ENCODE measurements around the gene PPP1R12B.
"Not testable (repeated sequence)": the region's sequence is repeated elsewhere in the genome, so short reads cannot be mapped to it uniquely, and the experiment has no call there.

Gene PPP1R12B

DNA sequence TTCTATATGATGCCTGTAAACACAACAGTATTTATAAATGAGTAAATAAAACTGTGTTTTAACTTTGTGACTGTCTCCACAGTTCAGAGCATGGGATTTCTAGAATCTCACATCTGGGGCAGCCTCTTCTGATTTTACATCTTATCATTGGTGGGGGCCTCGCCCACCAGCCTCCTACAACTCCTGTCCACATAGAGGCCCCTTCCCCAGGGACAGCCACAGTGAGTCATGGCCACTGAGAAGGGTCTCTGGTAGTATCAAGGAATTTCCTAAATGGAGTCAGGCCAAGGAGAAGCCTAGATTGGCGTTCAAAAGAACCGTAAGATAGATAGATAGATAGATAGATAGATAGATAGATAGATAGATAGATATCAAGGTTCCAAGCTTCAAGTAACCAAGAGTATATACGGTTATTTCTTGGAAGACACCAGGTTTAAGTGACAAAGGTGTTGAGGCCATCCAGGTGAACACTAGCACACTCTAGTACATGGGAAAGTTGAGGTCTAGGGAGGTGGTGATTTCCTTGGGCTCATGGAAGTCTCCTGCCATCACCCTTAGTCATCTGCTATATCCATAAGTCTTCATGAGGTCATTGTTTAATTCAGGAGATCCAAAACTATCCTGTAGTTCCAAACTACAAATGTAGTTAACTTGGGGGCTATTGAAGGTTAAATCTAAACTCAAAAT is 240.1 kb downstream of the PPP1R12B start:
- no peak for DNase-seq

- DNase-seq, result no peak
Measured at GRCh38 chr1:202589190-202589930, 240.9 kb downstream of the PPP1R12B start.

DNA sequence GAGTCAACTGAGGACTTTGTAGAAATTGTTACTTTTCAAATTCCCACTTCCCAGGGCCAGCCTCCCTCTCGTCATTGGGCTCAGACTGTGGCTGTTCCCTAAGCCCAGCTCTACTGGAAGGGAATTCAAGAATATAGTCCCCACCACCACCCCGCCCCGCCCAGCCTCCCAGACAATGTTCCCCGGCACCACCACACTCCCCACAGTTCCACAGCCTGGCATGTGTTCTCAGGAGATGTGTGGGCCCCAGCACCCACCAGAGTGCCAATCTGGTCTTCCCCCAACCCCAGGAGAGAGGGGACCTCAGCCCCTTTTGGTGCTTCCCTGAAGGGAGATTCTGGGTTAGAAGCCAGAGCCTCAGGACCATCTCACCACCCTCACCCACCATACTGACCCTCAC is 241.6 kb downstream of the PPP1R12B start:
- DNase-seq, result no peak

DNA sequence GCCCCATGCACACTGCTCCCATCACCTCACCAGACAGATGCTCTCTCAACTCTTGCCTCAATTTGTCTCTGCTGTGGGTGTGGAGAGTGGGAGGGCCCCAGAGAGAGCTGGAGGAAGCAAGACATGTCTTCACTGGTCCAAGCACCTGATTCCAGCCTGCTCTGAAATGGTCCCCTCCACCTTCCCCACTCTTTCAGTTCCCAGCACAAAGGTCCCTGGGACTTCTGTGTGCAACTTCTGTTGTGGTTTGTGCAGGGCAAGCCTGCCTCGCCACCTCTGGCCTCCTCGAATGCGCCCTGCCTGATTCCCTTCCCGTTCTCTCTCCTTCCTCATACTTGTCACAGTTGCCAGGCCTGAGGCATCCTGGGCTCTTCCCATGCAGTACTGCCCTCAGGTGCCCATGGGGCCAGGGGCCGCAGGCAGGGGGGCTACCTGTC is 242.5 kb downstream of the PPP1R12B start:
- peak; percentile 14 for DNase-seq

- no peak for DNase-seq
Measured at GRCh38 chr1:202591515-202591914, 243.0 kb downstream of the PPP1R12B start.

- no peak for DNase-seq
Measured at GRCh38 chr1:202592146-202592545, 243.6 kb downstream of the PPP1R12B start.

DNA sequence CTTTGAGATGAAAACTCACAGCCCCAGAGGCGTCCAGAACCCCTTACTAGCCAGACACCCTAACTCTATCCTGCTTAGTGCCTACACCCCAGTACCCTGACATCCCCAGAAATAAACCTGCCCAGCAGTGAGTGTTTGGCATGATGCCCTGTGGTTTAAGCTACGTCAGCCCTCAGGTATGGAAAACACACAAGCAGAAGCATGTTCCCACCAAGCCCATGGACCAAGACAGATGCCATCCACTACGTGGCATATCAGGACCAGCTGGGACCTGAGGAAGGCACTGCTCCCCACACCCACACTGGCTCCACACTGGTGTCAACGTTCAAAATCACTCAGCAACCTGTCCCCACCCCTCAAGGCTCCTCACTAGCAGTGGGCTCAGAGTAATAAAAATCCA is 245.3 kb downstream of the PPP1R12B start:
- no peak for DNase-seq

- no peak for DNase-seq
Measured at GRCh38 chr1:202596638-202597037, 248.1 kb downstream of the PPP1R12B start.

DNA sequence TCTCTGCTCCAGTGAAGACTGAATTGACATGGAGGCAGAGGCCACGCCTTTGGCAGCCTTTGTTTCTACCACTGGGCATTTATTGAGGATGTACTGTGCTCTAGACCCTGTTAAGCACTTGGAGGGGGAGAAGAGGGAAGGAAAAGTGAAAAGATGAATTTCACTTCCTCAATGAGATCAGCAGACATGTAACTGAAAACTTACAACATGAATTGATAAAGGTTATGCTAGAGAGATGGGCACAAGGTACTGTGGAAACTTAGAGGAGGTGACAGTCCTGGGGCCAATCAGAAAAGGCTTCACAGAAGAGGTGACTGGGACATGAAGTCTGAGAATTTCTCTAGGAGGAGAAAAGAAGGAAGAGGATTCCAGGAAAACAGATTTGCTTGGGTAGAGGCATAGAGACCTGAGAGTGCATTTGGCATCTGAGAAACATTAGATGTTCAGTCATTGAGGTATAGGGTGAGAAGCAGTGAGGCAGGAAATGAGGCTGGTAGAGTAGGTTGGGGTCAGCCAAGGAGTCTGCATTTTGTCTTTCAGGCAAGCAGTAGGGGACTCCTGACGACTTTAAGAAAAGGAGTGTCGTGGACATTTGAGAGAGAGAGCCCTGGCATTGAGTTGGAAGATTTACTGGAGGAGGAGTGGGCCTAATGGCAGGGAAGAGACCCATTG is 248.7 kb downstream of the PPP1R12B start:
- DNase-seq, result peak; percentile 93

GRCh38 chr1:202599669-202600431 is 251.4 kb downstream of the PPP1R12B start:
- peak; percentile 67 for DNase-seq

DNA sequence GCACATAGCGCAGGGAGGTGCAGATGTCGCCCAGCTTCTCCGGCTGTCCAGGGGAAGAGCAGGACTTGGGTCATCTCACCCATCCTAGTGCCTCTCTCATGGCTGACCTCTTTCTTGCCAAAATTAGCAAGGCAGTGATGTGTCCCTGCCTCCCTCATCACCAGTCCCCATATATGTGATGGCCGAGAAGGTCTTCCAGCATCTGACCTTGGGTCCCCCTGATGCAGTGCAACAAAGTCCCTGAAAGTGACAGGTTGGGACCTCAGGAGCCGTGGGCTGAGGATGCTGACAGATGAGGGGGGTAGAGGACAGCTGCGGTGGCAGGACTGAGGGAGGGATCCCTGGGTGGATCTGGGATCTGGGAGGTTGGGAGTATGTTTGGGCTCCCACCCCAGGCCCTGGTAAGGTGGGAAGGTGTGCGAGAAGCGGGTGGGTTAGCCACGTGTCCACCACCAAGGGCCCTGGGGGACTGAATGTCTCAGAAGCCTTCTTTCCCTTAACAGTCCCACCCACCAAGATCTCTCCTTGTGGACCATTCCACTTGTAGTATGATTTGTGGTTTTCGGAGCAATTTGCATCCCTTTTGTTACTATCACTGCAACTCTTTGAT is 252.0 kb downstream of the PPP1R12B start:
- no peak for DNase-seq

DNA sequence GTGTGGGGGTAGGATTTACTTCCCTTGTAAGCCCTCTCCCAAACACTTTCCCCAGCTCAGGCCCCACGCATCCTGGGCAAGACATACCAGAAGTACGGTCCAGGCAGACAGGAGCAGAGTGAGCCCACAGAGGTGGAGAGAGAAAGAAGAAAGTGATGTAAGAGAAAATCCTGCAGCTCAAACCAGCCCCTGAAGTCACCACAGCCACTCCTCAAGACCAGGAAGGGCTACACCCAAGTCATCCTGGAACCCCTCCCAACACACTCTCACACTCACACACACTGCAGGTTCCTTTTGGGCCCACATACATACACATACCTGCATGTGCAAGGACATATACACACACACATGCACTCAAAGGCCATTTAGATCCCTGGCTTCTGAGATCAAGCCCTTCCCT is 254.9 kb downstream of the PPP1R12B start:
- no peak for DNase-seq

DNA sequence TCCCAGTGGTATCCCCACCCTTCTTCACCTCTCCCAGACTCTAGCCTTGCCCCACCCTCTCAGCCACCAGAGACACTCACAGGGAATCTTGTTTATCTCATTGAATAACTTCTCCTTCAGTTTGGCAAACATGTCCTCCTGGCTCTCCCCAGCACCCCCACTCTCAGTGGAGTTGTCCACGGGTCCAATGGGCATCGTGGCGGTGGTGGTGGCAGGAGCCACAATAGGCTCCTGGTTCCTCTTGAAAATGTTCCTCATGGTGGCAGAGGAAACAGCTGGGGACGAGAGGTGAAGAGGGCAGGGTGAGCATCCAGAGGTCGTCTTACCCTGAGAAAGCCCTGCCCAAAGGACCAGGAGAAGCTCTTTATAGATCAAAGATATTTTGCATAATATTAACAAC is 257.0 kb downstream of the PPP1R12B start:
- DNase-seq, result peak; percentile 25

- DNase-seq, result not testable (repeated sequence)
Measured at GRCh38 chr1:202612036-202612435, 263.5 kb downstream of the PPP1R12B start.

DNA sequence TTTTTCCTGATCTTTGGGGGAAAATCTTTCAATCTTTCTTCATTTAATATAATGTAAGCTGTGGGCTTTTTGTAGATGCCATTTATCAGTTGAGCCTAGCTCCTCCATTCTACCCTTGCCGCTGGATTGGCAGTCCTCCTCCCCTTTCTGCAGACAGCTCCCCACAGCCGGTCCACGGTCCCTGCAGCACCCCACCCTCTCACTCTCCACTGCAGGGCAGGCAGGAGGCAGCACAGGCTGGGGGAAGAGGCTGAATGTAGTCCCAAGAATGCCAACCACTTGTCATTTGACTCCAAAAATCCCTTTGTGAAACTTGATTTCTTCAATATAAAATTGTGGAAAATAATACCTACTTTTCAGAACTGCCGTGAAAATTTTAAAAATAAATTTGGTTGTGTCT is 265.1 kb downstream of the PPP1R12B start:
- no peak for DNase-seq

DNA sequence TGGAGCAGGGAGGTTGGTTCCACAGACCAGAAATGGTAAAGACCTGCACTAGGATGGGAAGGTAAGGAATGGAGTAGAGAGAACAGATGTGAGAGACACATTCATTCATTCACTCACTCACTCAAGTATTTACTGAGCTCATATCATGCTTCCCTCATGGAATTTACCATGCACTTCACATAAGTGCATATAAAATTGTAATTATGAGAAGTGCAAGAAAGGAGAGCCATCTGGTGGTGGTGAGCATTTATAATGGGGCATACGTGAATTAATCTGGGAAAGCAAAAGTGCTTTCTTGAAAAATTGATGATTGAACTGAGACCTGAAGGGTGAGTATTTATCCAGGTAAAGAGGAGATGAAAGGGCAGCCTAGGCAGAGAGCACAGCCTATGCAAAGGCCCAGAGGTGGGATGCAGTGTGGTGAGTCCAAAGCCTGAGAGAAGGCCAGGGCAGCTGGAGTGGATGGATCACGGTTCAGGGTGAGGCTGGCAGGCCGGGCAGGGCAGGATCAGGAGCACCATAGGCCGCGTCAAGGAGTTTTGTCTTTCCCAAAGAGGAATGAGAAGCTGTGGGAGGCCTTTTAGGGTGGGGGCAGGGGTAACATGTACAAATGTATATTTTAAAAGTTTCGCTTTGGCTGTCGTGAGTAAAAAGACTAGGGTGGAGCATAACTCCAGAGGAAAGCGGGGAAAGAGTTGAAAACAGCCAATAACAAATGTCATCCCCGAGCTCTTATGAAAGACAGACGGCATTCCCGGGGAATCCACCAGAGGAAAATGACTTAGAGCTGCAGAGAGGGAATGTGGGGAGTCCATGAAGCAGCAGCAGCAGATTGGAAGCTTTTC is 266.1 kb downstream of the PPP1R12B start:
- DNase-seq, result peak; percentile 40

- DNase-seq, result not testable (repeated sequence)
Measured at GRCh38 chr1:202615208-202615500, 266.7 kb downstream of the PPP1R12B start.

DNA sequence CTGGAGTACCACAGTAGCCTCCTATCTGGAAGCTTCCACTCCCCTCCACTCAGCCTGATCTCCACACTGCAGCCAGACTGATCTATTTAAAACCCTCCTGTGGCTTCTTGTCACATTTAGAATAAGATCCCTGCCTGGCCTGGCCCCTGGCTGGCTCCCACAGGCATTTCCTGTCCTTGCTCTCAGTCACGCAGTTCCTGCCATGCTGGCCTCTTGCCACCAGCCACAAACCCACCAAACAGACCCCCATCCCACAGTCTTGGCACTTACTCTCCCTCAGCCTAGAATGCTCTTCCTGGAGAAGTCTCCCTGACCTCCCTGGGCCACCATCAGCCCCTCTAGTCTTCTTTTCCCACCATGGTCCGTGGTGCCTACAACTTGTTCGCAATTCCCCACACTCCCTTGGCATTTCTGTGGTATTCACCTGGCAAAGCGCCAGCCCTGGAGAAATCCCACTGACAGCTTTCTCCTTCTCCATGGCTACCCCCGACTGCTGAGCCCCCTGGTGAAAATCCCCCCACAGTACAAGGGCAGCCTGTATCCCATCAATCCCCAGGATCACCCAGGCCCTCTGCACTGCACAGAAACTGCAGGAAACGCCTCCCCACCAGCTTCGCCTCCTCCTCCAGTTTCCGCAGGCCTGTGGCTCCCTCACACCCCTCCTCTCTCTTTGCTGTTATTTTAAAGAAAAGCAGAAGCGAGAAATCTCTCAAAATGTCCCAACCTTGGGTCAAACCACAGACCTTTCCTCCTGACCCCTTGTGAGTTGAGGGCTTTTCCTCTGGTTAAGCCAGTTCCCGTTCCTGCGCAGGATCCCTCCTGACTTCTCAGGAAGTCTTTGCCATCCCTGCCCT is 267.2 kb downstream of the PPP1R12B start:
- DNase-seq, result peak; percentile 99

GRCh38 chr1:202616355-202616915 is 267.9 kb downstream of the PPP1R12B start:
- no peak for DNase-seq

DNA sequence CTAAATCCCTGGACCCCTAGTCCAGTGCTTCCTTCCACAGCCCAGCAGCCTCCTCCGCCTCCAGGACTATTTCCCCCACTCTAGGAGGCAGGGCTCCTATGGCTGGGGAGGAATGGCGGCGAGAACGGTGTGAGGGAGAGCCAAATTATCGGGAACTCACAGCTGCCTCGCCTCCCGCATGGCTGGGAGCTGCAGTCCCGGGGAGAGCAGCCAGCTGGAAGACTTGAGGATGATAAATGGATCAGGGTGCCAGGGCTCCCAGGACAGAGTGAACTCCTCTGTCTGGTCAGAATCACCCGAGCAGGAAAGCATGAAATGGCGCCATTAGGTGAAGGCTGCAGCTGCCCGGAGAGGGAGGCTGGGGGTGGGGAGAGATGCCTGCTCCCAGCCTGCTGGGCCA is 270.5 kb downstream of the PPP1R12B start:
- DNase-seq, result not testable (repeated sequence)

DNA sequence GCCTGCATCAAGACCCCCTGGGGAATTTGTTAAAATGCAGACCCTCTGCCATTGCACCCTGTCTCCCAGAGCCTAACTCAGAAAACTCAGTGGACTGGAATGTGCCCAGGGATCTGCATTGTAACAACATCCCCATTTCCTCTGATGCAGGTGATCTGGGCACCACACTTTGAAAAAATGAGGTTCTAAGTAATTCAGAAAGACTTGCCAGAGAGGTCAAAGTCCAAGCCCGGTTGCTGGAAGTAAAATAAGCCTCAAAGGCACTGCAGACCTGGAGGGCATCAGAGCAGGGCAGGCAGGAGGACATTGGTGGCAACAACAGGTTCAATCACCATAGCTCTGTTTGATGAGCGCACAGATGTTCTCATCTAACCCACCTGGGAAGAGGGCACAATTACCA is 271.0 kb downstream of the PPP1R12B start:
- no peak for DNase-seq

All from MV-4-11 (cell line).